Esophagus muscularis mucosa (tissue), 4 donors: ENCODE data around the gene ECT2. TPM values are rescaled to one million over a fixed set of nuclear protein-coding genes. Genes with fewer than 3 reads are reported as not detected.
"Not testable (repeated sequence)": the region's sequence is repeated elsewhere in the genome, so short reads cannot be mapped to it uniquely, and the experiment has no call there.

ENCODE experiments used
- DNase-seq: peaks from one replicate; pipeline ENCODE4 v3.0.0-alpha.2; 2017; ENCODE audit errors: extremely low spot score
- H3K27ac ChIP-seq, 4 donors: fragments of 200-600 bp; sonication (generic); replicated peaks in 1 of 4; 1 replicate in 3 of 4; 2 replicates in 1 of 4; pipeline ENCODE4 v1.5.1; 2016 to 2019; ENCODE audit warnings: mild to moderate bottlenecking in 1 of 4
- H3K27me3 ChIP-seq, 4 donors: fragments of 200-600 bp; sonication (generic); one replicate each; pipeline versions ENCODE4 v1.5.1 to v1.6.0; 2016 to 2019
- H3K36me3 ChIP-seq, 4 donors: fragments of 200-600 bp; sonication (generic); one replicate each; pipeline ENCODE4 v1.5.1; 2016 to 2019
- H3K4me1 ChIP-seq, 4 donors: fragments of 200-600 bp; sonication (generic); one replicate each; pipeline ENCODE4 v1.5.1; 2016 to 2019
- H3K4me3 ChIP-seq, 4 donors: fragments of 200-600 bp; sonication (generic); 1 replicate in 2 of 4; 2 replicates in 2 of 4; pipeline ENCODE4 v1.5.1; 2016 to 2019; ENCODE audit warnings: mild to moderate bottlenecking in 4 of 4, moderate library complexity in 1 of 4
- H3K9me3 ChIP-seq, 4 donors: fragments of 200-600 bp; sonication (generic); 1 replicate in 3 of 4; 2 replicates in 1 of 4; pipeline ENCODE4 v1.5.1; 2016 to 2019
- EP300 ChIP-seq: sonication (generic); formaldehyde crosslinking; IDR thresholded peaks from one replicate; pipeline ENCODE4 v1.6.1; 2017; ENCODE audit warnings: antibody characterized with exemption
- POLR2A ChIP-seq: fragments of 450-650 bp; IDR thresholded peaks from one replicate; pipeline ENCODE4 v1.6.1; 2017; ENCODE audit warnings: antibody characterized with exemption, moderate library complexity, mild to moderate bottlenecking, low read depth
- POLR2AphosphoS5 ChIP-seq, 2 donors: sonication (generic); formaldehyde crosslinking; IDR thresholded peaks; one replicate each; pipeline ENCODE4 v1.6.1; 2017; ENCODE audit warnings: antibody characterized with exemption in 2 of 2
- WGBS: methylation state at CpG from one replicate; pipeline ENCODE4 v1.1.5; 2018; 5-methylcytosine and 5-hydroxymethylcytosine counted together
- intact Hi-C: fragments of 100-400 bp; cut with DNase I; formaldehyde crosslinking; loops from one replicate; pipeline ENCODE4 v1.15.1; 2023
- total RNA-seq, 4 donors: library from RNA; depleted of rRNA; stranded (reverse); fragments of >200 nt; gene quantifications; one replicate each; pipeline versions ENCODE4 v1.1.0 to v1.2.1, GENCODE V29; 2016
- TF ChIP-seq, protein P1 (sequence below), 3 experiments: fragments of 200-600 bp in 2 of 3; fragments of 450-650 bp in 1 of 3; sonication (generic) in 2 of 3; IDR thresholded peaks; one replicate each; pipeline ENCODE4 v1.5.1; 2017 to 2019; ENCODE audit warnings: antibody characterized with exemption in 3 of 3, mild to moderate bottlenecking in 2 of 3, moderate library complexity in 1 of 3

Gene ECT2
- total RNA-seq, 4 donors from 2014 or later: 7.3 to 8.7 (median 7.9) TPM

DNA sequence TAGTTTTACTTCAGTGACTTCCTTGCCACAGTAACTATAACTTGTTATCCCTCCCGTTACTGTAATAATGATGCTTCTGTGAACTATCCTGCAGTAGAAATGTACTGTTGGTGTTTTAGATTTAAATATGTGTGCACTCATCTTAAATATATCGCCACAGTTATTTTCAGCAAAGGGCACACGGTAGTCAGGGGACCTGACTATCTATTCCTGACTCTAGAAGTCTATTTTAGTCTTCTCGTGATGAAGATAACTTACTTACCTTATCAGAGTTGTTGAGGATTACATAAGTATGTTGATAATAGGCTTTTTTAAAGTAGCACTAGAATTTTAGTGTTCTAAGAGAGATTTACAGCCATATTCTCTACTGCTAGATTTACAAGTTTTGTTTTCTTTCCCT lies 65.3 kb downstream of the ECT2 start:
- DNase-seq: no peak
- Histone ChIP-seq H3K27ac (no peak overlapping the region), H3K4me1 (no peaks in the 10 kb centered on the region), H3K36me3 (peaks cover 0 to 5% (median 0%) of the 10 kb centered on the region in 4 donors), H3K4me3 (no peak overlapping the region), H3K9me3 (no peaks in the 10 kb centered on the region), H3K27me3 (no peaks in the 10 kb centered on the region)
- TF ChIP-seq POLR2AphosphoS5 (IDR thresholded peaks at IDR 0.05) (no peak), EP300 (no peak), POLR2A (no peak)
- TF ChIP-seq, protein P1, sequence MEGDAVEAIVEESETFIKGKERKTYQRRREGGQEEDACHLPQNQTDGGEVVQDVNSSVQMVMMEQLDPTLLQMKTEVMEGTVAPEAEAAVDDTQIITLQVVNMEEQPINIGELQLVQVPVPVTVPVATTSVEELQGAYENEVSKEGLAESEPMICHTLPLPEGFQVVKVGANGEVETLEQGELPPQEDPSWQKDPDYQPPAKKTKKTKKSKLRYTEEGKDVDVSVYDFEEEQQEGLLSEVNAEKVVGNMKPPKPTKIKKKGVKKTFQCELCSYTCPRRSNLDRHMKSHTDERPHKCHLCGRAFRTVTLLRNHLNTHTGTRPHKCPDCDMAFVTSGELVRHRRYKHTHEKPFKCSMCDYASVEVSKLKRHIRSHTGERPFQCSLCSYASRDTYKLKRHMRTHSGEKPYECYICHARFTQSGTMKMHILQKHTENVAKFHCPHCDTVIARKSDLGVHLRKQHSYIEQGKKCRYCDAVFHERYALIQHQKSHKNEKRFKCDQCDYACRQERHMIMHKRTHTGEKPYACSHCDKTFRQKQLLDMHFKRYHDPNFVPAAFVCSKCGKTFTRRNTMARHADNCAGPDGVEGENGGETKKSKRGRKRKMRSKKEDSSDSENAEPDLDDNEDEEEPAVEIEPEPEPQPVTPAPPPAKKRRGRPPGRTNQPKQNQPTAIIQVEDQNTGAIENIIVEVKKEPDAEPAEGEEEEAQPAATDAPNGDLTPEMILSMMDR (IDR thresholded peaks at IDR 0.05): no peak
- intact Hi-C loops: no loop called here
- 90% methylated on average over 4 of the region's 4 CpGs for WGBS

DNA sequence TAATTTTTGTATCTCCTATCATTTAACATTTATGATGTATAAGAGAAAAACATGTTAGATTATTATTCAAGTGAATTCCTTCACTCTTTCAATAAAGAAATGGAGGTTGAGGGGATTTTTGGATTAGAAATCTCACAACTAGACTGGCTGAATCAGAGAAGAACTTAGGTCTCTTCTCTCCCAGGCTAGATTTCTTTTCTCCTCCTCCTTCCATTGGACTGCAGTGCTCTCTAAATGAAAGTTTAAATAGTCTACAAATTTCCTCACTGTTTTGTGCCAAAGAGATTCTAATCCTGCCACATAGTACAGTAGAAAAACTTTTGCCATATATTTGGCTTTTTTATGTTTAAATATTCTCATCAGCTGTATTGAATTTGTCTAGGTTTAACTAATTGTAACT lies 65.8 kb downstream of the ECT2 start:
- Histone ChIP-seq H3K4me1 (no peaks in the 10 kb centered on the region), H3K36me3 (peaks cover 0 to 5% (median 0%) of the 10 kb centered on the region in 4 donors), H3K9me3 (no peaks in the 10 kb centered on the region), H3K27me3 (no peaks in the 10 kb centered on the region), H3K27ac (no peak overlapping the region), H3K4me3 (no peak overlapping the region)
- intact Hi-C loops: no loop called here
- no peak for DNase-seq
- TF ChIP-seq POLR2A (no peak), POLR2AphosphoS5 (IDR thresholded peaks at IDR 0.05) (no peak), EP300 (no peak)
- TF ChIP-seq, protein P1 (IDR thresholded peaks at IDR 0.05): no peak

DNA sequence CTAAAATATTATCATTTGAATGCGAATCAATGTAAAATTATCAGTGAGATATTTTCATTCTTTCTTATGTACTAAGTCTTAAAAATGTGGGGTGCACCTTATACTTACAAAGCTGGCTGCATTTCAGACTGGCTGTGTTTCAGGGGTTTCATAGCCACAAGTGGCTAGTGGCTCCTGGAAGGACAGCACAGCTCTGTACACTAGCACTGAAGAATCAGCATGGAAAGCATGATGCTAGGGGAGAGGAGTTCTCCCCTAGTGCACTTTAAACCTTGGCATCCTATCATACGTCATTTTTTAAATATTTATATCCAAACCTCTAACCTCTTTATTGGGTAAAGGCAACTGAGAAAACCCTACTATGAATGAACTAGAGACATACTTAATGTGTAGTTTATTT lies 66.4 kb downstream of the ECT2 start:
- Histone ChIP-seq H3K36me3 (peaks cover 0 to 5% (median 0%) of the 10 kb centered on the region in 4 donors), H3K27me3 (no peaks in the 10 kb centered on the region), H3K4me1 (no peaks in the 10 kb centered on the region), H3K4me3 (no peak overlapping the region), H3K9me3 (no peaks in the 10 kb centered on the region), H3K27ac (no peak overlapping the region)
- intact Hi-C loops: no loop called here
- TF ChIP-seq, protein P1 (IDR thresholded peaks at IDR 0.05): no peak
- TF ChIP-seq POLR2AphosphoS5 (IDR thresholded peaks at IDR 0.05) (no peak), EP300 (no peak), POLR2A (no peak)
- no peak for DNase-seq
- WGBS: 89% methylated on average over 2 of the region's 2 CpGs

DNA sequence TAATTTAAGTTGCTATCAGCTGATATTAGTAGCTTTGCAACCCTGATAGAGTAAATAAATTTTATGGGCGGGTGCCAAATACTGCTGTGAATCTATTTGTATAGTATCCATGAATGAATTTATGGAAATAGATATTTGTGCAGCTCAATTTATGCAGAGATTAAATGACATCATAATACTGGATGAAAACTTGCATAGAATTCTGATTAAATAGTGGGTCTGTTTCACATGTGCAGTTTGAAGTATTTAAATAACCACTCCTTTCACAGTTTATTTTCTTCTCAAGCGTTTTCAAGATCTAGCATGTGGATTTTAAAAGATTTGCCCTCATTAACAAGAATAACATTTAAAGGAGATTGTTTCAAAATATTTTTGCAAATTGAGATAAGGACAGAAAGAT lies 70.0 kb downstream of the ECT2 start:
- DNase-seq: no peak
- 73% methylated on average over 2 of the region's 2 CpGs for WGBS
- TF ChIP-seq EP300: no peak
- no peak for TF ChIP-seq POLR2AphosphoS5 (IDR thresholded peaks at IDR 0.05)
- TF ChIP-seq POLR2A: no peak
- TF ChIP-seq, protein P1 (IDR thresholded peaks at IDR 0.05): no peak
- no peak overlapping the region for H3K4me3 ChIP-seq
- no peaks in the 10 kb centered on the region for H3K9me3 ChIP-seq
- H3K27ac ChIP-seq: no peak overlapping the region
- intact Hi-C loops: no loop called here
- no peaks in the 10 kb centered on the region for H3K4me1 ChIP-seq
- H3K36me3 ChIP-seq: peaks cover 0 to 5% (median 0%) of the 10 kb centered on the region in 4 donors
- H3K27me3 ChIP-seq: no peaks in the 10 kb centered on the region

DNA sequence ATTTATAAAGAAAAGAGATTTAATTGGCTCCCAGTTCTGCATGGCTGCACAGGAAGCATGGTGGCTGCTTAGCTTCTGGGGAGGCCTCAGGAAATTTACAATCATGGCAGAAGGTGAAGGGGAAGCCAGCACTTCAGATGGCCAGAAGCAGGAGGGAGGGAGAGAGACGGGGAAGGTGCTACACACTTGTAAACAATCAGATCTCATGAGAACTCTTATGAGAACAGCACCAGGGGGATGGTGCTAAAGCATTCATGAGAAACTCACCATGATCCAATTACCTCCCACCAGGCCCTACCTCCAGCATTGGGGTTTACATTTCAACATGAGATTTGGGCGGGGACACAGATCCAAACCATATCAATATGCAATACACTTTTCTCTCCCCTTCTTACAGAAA lies 73.7 kb downstream of the ECT2 start:
- Histone ChIP-seq H3K9me3 (peaks cover 0 to 11% (median 2%) of the 10 kb centered on the region in 4 donors), H3K36me3 (peaks cover 0 to 5% (median 0%) of the 10 kb centered on the region in 4 donors), H3K4me1 (no peaks in the 10 kb centered on the region), H3K4me3 (no peak overlapping the region), H3K27me3 (no peaks in the 10 kb centered on the region), H3K27ac (no peak overlapping the region)
- WGBS: 89% methylated on average over 2 of the region's 2 CpGs
- intact Hi-C loops: no loop called here
- TF ChIP-seq, protein P1 (IDR thresholded peaks at IDR 0.05): no peak
- TF ChIP-seq EP300 (no peak), POLR2A (no peak), POLR2AphosphoS5 (IDR thresholded peaks at IDR 0.05) (no peak)
- no peak for DNase-seq

DNA sequence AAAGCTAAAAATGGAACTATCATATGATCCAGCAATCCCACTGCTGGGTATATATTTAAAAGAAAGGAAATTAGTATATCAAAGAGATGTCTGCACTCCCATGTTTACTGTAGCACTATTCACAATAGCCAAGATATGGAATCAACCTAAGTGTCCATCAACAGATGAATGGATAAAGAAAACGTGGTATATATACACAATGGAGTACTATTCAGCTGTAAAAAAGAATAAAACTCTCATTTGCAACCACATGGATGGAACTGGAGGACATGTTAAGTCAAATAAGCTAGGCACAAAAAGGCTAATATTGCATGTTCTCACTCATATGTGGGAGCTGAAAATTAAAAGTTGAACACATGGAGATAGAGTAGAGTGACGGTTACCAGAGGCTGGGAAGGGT lies 76.7 kb downstream of the ECT2 start:
- H3K27me3 ChIP-seq, DNase-seq, H3K4me3 ChIP-seq, intact Hi-C loops, H3K36me3 ChIP-seq, H3K4me1 ChIP-seq, H3K27ac ChIP-seq: not testable (repeated sequence)
- H3K9me3 ChIP-seq: peaks cover 0 to 11% (median 2%) of the 10 kb centered on the region in 4 donors
- WGBS: 97% methylated on average over 2 of the region's 2 CpGs
